ENCODE data around the gene TBC1D17. TPM values are rescaled to one million over a fixed set of nuclear protein-coding genes. Genes with fewer than 3 reads are reported as not detected.
"Not testable (repeated sequence)": the region's sequence is repeated elsewhere in the genome, so short reads cannot be mapped to it uniquely, and the experiment has no call there.

The TBC1D17 gene
- total RNA-seq, 1 donor from 2014 or later: 2.1 TPM

DNA sequence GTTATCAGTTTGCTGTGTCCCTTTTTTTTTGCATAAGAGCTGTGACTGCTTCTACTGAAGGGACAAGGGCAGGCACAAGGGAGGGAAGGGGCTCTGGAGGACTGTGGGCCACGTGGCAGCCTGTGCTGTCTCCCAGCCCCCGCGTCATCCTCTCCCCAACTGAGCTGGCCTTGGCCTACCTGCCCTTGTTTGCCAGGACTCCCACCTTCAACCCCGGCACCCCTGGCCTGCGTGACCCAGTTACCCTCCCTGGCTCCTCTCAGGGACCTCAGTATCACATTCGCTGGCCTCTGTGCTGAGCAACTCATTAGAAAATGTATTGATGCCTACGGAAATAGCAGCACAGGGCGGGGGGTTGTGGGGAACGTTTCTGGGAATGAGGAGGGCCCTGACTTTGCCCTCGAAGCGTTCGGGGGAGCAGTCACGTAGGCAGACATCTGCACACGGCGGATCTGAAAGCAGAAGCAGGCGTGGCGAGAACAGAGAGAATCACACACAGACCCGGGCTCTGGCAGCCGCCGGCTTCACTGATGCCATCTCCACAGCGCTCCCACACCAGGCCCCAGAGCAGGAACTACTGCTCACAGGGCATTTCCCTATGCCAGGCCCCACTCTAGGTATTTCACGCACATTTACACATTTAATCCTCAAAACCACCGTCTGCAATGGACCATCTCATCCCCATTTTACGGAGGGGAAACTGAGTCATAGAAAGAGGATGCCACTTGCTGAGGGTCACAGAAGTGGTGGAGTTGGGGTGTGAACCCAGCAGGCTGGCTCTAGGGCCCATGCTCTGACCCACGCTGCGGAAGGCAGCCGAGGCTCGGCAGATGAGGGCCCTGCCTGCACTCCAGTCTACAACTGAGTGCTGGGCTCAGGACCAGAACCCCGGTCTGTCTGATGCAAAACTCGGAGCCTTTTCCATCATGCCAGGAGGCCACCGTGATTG lies 45.8 kb downstream of the TBC1D17 start:
- FAIRE-seq (no peak), DNase-seq (ENCODE audit: low read depth) (no peak)
- TF ChIP-seq, protein P1, sequence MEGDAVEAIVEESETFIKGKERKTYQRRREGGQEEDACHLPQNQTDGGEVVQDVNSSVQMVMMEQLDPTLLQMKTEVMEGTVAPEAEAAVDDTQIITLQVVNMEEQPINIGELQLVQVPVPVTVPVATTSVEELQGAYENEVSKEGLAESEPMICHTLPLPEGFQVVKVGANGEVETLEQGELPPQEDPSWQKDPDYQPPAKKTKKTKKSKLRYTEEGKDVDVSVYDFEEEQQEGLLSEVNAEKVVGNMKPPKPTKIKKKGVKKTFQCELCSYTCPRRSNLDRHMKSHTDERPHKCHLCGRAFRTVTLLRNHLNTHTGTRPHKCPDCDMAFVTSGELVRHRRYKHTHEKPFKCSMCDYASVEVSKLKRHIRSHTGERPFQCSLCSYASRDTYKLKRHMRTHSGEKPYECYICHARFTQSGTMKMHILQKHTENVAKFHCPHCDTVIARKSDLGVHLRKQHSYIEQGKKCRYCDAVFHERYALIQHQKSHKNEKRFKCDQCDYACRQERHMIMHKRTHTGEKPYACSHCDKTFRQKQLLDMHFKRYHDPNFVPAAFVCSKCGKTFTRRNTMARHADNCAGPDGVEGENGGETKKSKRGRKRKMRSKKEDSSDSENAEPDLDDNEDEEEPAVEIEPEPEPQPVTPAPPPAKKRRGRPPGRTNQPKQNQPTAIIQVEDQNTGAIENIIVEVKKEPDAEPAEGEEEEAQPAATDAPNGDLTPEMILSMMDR (IDR thresholded peaks at IDR 0.05; ENCODE audit: insufficient read depth, low read length, severe bottlenecking): no peak
- peaks cover 26% of the 10 kb centered on the region for H3K36me3 ChIP-seq (ENCODE audit: control insufficient read depth, insufficient read depth, low read length)
- H3K4me3 ChIP-seq (ENCODE audit: low read depth, low read length): no peak overlapping the region
- no peaks in the 10 kb centered on the region for H3K27me3 ChIP-seq (ENCODE audit: control insufficient read depth, insufficient read depth, low read length)

DNA sequence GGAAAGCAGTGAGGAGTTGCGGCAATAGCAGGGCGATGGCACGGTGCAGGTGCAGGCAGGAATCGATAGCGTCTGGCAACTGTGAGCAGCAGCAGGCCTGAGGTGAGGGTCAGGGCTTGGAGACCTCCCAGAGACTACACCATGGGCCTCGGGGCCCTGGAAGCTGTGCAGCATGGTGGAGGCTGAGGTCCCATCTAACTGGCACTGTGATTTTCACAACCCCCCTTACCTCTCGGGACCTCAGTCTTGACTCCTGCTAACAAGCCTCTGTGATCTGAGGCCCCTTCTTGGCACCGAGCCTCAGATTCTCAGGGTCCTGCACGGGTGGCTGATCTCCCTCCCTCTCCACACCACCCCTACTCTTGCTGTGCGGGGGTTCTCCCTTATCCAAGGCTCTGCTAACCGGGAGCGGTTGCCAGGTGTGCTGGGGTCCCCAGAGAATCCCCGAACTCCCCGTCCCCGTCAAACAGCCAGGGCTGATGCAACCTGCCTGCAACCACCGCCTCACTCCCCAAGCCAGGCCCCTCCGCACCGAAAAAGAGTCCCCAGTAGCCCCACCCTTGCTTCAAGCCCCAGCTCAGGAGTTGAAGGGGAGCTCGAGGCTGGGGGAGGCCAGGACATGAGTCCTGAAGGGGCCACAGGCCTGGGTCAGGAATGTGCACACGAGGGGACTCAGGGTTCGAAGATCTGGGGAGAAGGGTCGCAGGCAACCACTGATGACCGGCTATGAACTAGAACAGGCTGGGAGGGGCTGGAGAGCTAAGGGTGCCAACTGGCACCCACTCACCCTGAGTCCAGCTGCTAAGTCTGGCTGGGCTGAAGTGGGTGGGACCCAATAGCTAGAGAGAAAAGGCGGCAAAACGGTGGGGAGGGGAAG lies 46.7 kb downstream of the TBC1D17 start:
- Histone ChIP-seq H3K4me3 (ENCODE audit: low read depth, low read length) (no peak overlapping the region), H3K36me3 (ENCODE audit: control insufficient read depth, insufficient read depth, low read length) (peaks cover 25% of the 10 kb centered on the region), H3K27me3 (ENCODE audit: control insufficient read depth, insufficient read depth, low read length) (no peaks in the 10 kb centered on the region)
- TF ChIP-seq, protein P1 (IDR thresholded peaks at IDR 0.05; ENCODE audit: insufficient read depth, low read length, severe bottlenecking): no peak
- FAIRE-seq (no peak), DNase-seq (ENCODE audit: low read depth) (no peak)

DNA sequence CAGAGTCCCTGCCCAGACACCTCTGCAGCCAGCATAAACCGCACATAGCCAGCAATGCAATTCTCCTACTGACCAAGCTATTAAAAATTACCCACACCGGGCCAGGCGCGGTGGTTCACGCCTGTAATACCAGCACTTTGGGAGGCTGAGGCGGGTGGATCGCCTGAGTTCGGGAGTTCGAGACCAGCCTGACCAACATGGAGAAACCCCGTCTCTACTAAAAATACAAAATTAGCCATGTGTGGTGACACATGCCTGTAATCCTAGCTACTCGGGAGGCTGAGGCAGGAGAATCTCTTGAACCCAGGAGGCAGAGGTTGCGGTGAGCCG lies 47.3 kb downstream of the TBC1D17 start:
- not testable (repeated sequence) for DNase-seq (ENCODE audit: low read depth); FAIRE-seq; H3K4me3 ChIP-seq (ENCODE audit: low read depth, low read length); H3K27me3 ChIP-seq (ENCODE audit: control insufficient read depth, insufficient read depth, low read length)
- H3K36me3 ChIP-seq (ENCODE audit: control insufficient read depth, insufficient read depth, low read length): peaks cover 25% of the 10 kb centered on the region

DNA sequence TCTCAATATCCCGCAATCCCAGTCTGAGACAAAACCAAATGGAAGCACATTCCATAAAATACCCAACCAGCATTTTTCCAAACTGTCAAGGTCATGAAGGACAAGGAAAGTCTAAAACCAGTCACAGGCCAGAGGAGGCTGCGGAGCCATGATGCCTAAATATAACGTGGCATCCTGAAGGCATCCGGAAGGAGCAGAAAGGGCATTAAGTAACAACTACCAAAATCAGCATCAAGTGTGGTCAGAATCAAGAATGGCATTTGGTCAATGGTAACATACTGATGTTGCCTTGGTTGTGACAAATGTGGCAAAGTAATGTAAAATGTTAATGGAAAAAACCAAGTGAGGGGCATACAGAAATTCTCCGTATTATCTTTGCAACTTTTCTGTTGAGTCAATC lies 48.0 kb downstream of the TBC1D17 start:
- DNase-seq (ENCODE audit: low read depth) (no peak), FAIRE-seq (no peak)
- H3K27me3 ChIP-seq (ENCODE audit: control insufficient read depth, insufficient read depth, low read length): no peaks in the 10 kb centered on the region
- no peak overlapping the region for H3K4me3 ChIP-seq (ENCODE audit: low read depth, low read length)
- TF ChIP-seq, protein P1 (IDR thresholded peaks at IDR 0.05; ENCODE audit: insufficient read depth, low read length, severe bottlenecking): no peak
- peaks cover 25% of the 10 kb centered on the region for H3K36me3 ChIP-seq (ENCODE audit: control insufficient read depth, insufficient read depth, low read length)

DNA sequence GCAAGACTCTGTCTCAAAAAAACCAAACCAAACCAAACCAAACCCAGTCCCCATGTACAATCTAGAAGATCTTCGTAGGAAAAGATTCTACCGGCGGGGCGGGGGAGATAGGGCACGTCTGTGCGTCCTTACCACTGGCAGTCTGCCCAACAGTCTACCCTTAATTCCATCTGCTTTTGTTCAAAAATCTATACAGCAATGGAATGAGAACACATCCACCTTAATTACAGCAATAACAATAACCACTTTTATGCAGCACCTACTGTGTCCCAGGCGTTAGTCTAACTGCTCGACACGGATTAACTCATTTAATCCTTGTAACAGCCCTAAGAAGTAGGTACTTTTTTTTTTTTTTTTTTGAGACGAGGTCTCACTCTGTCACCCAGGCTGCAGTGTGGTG lies 49.0 kb downstream of the TBC1D17 start:
- FAIRE-seq (no peak), DNase-seq (ENCODE audit: low read depth) (no peak)
- peaks cover 24% of the 10 kb centered on the region for H3K36me3 ChIP-seq (ENCODE audit: control insufficient read depth, insufficient read depth, low read length)
- no peaks in the 10 kb centered on the region for H3K27me3 ChIP-seq (ENCODE audit: control insufficient read depth, insufficient read depth, low read length)
- H3K4me3 ChIP-seq (ENCODE audit: low read depth, low read length): no peak overlapping the region
- TF ChIP-seq, protein P1 (IDR thresholded peaks at IDR 0.05; ENCODE audit: insufficient read depth, low read length, severe bottlenecking): no peak
